GM18502 (cell line): ENCODE measurements around the gene PUM1.
"Not testable (repeated sequence)": the region's sequence is repeated elsewhere in the genome, so short reads cannot be mapped to it uniquely, and the experiment has no call there.

Experiments used
- ATAC-seq: cut with Tn5 transposase; IDR thresholded peaks from one replicate; pipeline ENCODE4 v1.9.1; 2021; ENCODE audit warnings: mild to moderate bottlenecking; ENCODE audit not compliant: unreplicated experiment, poor library complexity

PUM1 gene

GRCh38 chr1:31064111-31064717, 1.3 kb downstream of the PUM1 start:
- ATAC-seq = no peak

GRCh38 chr1:31063631-31064030, 1.9 kb downstream of the PUM1 start:
- ATAC-seq = no peak

- ATAC-seq = no peak
Observed at GRCh38 chr1:31062867-31063380, 2.6 kb downstream of the PUM1 start.

GRCh38 chr1:31062162-31062866, 3.2 kb downstream of the PUM1 start:
- ATAC-seq = not testable (repeated sequence)

DNA sequence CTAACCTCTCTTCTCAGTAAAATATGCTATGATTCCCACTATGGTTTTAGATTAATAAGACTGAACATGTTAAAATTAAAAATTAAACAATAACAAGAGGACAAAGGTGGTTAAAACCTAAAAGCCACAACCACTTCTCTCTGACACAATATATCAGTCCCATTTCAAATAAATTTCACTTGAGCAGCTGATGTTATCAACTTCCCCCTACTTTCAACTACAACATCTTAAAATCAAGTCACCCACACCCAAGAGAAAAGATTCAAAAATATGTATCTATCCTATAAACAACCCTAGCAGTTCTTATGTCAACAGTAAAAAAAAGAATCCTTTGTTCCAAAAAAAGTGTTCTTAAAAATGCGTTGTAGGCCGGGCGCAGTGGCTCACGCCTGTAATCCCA, 7.5 kb downstream of the PUM1 start:
- no peak for ATAC-seq

GRCh38 chr1:31055953-31056352, 9.6 kb downstream of the PUM1 start:
- ATAC-seq = no peak

DNA sequence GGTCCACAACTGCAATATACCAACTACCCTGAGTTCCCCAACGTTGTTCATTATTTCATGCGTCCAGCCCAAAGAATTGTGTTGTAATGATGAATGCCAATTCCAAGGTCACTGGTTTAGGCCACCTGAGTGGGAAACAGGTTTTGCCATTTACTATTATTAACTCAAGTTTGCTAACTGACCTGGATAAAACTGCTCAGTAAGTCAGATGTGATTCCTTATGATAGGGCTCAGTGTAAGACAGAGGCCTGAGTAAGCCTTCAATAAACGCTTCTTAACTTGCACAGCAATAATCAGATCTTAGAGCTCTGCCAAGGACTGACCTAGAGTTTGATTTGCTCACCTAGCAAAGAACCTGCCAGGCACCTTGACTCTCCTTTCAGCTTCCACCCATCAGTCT, 10.0 kb downstream of the PUM1 start:
- no peak for ATAC-seq

GRCh38 chr1:31054958-31055481, 10.5 kb downstream of the PUM1 start:
- ATAC-seq = no peak

DNA sequence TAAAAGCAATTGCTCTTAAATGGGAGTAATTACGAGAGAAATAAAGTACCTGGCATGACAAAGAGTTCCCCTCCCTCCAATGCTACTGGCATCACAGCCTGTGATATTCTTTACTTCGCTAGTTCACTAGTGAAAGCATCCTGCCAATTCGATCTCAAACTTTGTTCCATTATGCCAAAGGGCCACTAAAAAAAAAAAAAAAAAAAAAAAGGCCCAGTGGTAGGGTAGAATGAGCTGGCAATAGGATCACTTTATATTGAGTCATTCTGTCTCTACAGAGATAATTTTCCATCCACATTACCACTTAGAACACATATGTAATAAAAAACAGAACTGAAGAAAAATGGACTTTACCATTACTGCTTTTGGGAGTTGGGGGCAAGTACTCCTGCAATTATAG, 11.2 kb downstream of the PUM1 start:
- no peak for ATAC-seq

DNA sequence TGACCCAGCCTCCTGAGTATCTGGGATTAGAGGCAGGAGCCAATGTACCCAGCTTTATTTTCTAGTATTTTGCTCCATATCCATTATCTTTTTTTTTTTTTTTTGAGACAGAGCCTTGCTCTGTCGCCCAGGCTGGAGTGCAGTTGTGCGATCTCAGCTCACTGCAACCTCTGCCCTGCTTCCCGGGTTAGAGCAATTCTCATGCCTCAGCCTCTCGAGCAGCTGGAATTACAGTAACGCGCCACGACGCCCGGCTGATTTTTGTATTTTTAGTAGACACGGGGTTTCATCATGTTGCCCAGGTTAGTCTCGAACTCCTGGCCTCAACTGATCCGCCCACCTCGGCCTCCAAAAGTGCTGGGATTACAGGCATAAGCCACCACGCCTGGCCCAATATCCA, 12.9 kb downstream of the PUM1 start:
- ATAC-seq = not testable (repeated sequence)

DNA sequence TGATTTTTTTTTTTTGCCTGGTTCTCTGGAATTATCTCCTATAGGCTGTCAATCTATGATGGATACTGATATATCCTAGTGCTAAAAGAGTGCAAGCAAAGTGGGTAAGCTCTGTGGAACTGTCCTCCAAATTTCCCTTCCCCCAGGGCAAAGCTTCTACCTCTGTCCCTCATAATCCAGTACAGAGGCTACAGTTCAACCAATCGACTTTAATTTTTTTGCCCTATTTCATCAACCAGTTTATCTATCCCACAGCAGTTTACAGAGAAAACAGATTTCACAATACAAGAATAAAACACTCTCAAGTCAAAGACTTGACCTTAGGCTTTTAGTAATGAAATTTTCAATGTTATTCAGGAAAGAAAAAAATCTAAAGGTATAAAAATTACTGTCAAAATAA, 13.9 kb downstream of the PUM1 start:
- ATAC-seq = no peak

DNA sequence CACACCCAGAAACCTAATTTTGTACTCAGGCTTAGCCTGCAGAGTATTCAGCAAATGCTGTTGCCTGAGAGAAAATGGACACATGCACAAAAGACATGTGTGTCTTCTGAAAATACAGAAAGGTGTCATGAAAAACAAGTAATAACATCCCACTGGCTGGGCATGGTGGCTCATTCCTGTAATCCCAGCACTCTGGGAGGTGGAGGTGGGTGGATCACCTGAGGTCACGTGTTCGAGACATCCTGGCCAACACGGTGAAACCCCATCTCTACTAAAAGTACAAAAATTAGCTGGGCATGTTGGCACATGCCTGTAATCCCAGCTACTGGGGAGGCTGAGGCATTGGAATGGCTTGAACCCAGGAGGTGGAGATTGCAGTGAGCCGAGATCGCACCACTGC, 18.0 kb downstream of the PUM1 start:
- not testable (repeated sequence) for ATAC-seq

- no peak for ATAC-seq
Observed at GRCh38 chr1:31043631-31044030, 21.9 kb downstream of the PUM1 start.

DNA sequence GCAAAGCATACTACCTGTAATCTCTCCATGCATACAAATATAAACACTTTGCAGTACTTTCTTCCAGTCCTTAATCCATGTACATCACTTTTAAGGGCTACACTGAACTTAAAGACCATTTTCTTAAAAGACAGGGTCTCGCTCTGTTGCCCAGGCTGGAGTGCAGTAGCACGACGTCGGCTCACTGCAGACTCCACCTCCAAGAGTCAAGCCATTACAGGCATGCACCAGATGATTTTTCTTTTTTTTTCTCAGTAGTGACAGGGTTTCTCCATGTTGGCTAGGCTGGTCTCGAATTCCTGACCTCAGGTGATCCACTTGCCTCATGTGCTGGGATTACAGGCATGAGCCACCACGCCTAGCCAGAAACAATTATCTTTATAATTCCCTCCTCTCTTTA, 22.9 kb downstream of the PUM1 start:
- ATAC-seq = no peak

DNA sequence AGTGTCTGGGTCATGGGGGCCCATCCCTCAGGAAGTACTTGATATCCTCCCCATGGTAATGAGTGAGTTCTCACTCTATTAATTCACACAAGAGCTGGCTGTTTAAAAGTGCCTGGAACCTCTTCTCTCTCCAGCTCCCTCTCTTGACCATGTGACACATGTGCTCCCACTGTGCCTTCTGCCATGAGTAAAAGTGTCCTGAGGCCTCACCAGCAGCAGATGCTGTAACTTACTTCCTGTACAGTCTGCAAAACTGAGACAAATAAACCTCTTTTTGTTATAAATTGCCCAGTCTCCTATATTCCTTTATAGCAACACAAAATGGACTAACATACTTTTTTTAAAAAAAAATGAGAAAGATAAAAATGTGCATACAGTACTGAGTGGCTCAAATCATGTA, 24.0 kb downstream of the PUM1 start:
- no peak for ATAC-seq

- no peak for ATAC-seq
Observed at GRCh38 chr1:31040038-31040437, 25.5 kb downstream of the PUM1 start.

DNA sequence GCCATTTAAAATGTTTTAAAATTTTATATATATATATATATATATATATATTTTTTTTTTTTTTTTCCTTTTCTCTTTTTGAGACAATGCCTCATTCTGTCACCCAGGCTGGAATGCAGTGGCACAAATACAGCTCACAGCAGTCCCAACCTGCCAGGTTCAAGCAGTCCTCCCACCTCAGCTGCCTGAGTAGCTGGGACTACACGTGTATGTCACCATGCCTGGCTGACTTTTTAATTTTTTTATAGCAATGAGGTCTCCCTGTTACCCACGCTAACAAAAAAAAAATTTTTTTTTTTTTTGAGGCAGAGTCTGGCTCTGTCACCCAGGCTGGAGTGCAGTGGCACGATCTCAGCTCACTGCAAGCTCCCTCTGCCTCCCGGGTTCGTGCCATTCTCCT, 26.6 kb downstream of the PUM1 start:
- ATAC-seq = not testable (repeated sequence)

GRCh38 chr1:31038360-31038759, 27.2 kb downstream of the PUM1 start:
- no peak for ATAC-seq

DNA sequence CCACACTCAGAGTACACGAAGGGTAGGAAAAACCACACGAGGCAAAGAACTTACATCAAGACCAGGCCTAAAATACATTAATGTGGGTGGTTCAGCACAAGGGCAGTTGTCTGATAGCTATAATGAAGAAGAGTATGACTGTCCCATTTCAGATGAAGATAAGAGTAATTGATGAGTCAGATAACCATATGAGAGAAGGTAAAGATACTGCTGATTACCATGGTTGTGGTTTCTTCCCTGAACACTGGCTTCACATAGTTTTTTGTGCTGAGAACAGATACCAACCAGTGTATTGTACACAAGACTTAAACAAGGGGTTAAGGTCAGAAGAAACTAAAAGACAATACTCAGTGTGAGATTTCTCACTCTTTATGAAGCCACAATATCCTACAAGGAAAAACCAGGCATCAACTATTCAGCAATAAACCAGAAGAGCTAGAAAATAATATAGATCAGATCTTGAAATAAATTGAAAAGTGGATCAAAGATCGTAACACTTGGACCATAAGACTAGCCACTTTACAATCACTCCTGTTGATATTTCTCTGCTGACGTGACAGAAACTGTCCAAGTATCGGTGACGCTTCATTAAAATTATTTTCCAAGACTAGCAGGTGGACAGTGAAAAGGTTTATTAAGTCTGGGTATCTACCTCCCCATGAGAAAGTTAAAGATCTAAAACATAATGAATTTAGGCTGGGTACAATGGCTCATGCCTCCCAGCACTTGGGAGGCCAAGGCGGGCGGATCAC, 28.6 kb downstream of the PUM1 start:
- ATAC-seq = no peak

DNA sequence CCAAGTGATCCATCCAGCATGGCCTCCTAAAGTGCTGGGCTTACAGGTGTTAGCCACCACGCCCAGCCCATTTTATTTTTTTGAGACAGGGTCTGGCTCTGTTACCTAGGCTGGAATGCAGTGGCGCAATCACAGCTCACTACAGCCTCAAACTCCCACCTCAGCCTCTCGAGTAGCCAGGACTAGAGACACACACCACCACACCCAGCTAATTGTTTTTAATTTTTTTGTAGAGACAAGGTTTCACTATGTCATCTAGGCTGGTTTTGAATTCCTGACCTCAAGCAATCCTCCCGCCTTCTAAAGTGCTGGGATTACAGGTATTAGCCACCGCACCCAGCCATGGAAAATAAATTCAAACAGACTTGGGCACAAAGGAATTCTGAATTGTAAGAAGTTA, 31.9 kb downstream of the PUM1 start:
- ATAC-seq = no peak

DNA sequence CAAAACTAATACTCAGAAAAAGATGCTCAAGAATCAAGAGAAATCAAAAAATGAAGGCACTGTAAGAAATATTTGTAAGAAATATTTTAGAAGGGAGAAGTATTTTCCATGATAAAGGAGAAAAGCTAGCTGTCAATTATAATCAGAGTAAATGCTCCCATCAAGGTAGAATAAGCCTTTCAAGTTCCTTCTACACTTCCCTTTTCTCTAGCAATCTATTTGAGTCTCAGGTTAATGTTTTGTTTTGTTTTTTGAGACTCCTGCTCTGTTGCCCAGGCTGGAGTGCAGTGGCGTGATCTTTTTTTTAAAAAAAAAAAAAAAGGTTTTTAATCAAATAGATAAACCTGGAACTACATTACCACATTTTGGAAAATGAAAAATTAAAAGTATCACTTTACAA, 33.3 kb downstream of the PUM1 start:
- no peak for ATAC-seq
